Liver (tissue), 9 donors: Measurements from ENCODE around the gene TRIM65. TPM values are rescaled to one million over a fixed set of nuclear protein-coding genes. Genes with fewer than 3 reads are reported as not detected.
"Not testable (repeated sequence)": the region's sequence is repeated elsewhere in the genome, so short reads cannot be mapped to it uniquely, and the experiment has no call there.

Experiments
- DNase-seq: peaks from one replicate; pipeline ENCODE4 v3.0.0-alpha.2; 2017; ENCODE audit warnings: low spot score
- H3K27ac ChIP-seq, 2 donors: one replicate each; pipeline ENCODE4 v1.7.0; 2013; ENCODE audit warnings: inconsistent platforms in 2 of 2, low read length in 2 of 2, control low read depth in 1 of 2, low read depth in 1 of 2, mild to moderate bottlenecking in 1 of 2
- H3K27me3 ChIP-seq, 4 donors: one replicate each; pipeline versions ENCODE4 v1.6.1 to v1.7.0; 2013; ENCODE audit warnings: low read length in 3 of 4, inconsistent platforms in 1 of 4, mild to moderate bottlenecking in 1 of 4, moderate library complexity in 1 of 4; ENCODE audit not compliant: control insufficient read depth in 4 of 4, insufficient read depth in 4 of 4
- H3K36me3 ChIP-seq, 4 donors: one replicate each; pipeline versions ENCODE4 v1.6.1 to v1.7.0; 2013; ENCODE audit warnings: low read length in 3 of 4, mild to moderate bottlenecking in 3 of 4, low read depth in 1 of 4, moderate library complexity in 1 of 4; ENCODE audit not compliant: control insufficient read depth in 4 of 4, insufficient read depth in 3 of 4
- H3K4me1 ChIP-seq, 4 donors: one replicate each; pipeline versions ENCODE4 v1.6.1 to v1.7.0; 2013; ENCODE audit warnings: low read length in 3 of 4, mild to moderate bottlenecking in 3 of 4, moderate library complexity in 1 of 4; ENCODE audit not compliant: control insufficient read depth in 4 of 4, insufficient read depth in 4 of 4
- H3K4me3 ChIP-seq, 3 donors: one replicate each; pipeline versions ENCODE4 v1.6.1 to v1.7.0; 2013; ENCODE audit warnings: low read length in 3 of 3, control low read depth in 1 of 3, low read depth in 1 of 3, mild to moderate bottlenecking in 1 of 3
- H3K9ac ChIP-seq, 2 donors: one replicate each; pipeline ENCODE4 v1.7.0; 2013; ENCODE audit warnings: low read length in 2 of 2, mild to moderate bottlenecking in 2 of 2, moderate library complexity in 2 of 2, control low read depth in 1 of 2, low read depth in 1 of 2
- H3K9me3 ChIP-seq, 4 donors: one replicate each; pipeline versions ENCODE4 v1.6.1 to v1.7.0; 2013; ENCODE audit warnings: low read length in 3 of 4; ENCODE audit not compliant: control insufficient read depth in 4 of 4
- CTCF ChIP-seq: fragments of 150-350 bp; IDR thresholded peaks from 2 replicates; pipeline ENCODE4 v1.5.1; 2017; ENCODE audit warnings: improper control_type of control experiment, low read depth, low read length; ENCODE audit not compliant: missing input control
- EGR1 ChIP-seq, 2 donors: IDR thresholded peaks; 2 replicates each; pipeline ENCODE4 v1.6.1; 2016 to 2018; ENCODE audit warnings: antibody characterized with exemption in 2 of 2, low read depth in 2 of 2
- FOXA1 ChIP-seq: IDR thresholded peaks from 2 replicates; pipeline ENCODE4 v1.6.1; 2016; ENCODE audit warnings: antibody characterized with exemption
- FOXA2 ChIP-seq: IDR thresholded peaks from 2 replicates; pipeline ENCODE4 v1.6.1; 2016; ENCODE audit warnings: antibody characterized with exemption
- GABPA ChIP-seq, 2 donors: IDR thresholded peaks in 1 of 2; conservative IDR thresholded peaks in 1 of 2; 2 replicates each; pipeline ENCODE4 v1.6.1; 2016; ENCODE audit warnings: antibody characterized with exemption in 2 of 2, mild to moderate bottlenecking in 1 of 2, moderate library complexity in 1 of 2
- HNF4G ChIP-seq: IDR thresholded peaks from 2 replicates; pipeline ENCODE4 v1.6.1; 2016; ENCODE audit warnings: antibody characterized with exemption
- NR2F2 ChIP-seq: IDR thresholded peaks from 2 replicates; pipeline ENCODE4 v1.6.1; 2016; ENCODE audit warnings: antibody characterized with exemption
- RAD21 ChIP-seq, 2 donors: IDR thresholded peaks; 2 replicates each; pipeline ENCODE4 v1.6.1; 2016; ENCODE audit warnings: antibody characterized with exemption in 2 of 2, mild to moderate bottlenecking in 2 of 2
- REST ChIP-seq: IDR thresholded peaks from 2 replicates; pipeline ENCODE4 v1.6.1; 2016; ENCODE audit warnings: antibody characterized with exemption, mild to moderate bottlenecking
- RXRA ChIP-seq, 2 donors: IDR thresholded peaks; 2 replicates each; pipeline ENCODE4 v1.6.1; 2017 to 2018; ENCODE audit warnings: antibody characterized with exemption in 2 of 2, mild to moderate bottlenecking in 1 of 2
- SP1 ChIP-seq: IDR thresholded peaks from 2 replicates; pipeline ENCODE4 v1.6.1; 2018; ENCODE audit warnings: antibody characterized with exemption, mild to moderate bottlenecking
- YY1 ChIP-seq: IDR thresholded peaks from 2 replicates; pipeline ENCODE4 v1.6.1; 2016; ENCODE audit warnings: antibody characterized with exemption, mild to moderate bottlenecking
- ZBTB33 ChIP-seq: IDR thresholded peaks from 2 replicates; pipeline ENCODE4 v1.6.1; 2016; ENCODE audit warnings: antibody characterized with exemption
- WGBS: extraction: QIAGEN DNeasy Blood & Tissue Kit; methylation state at CpG from one replicate; pipeline ENCODE4 v1.1.7; 2013; 5-methylcytosine and 5-hydroxymethylcytosine counted together
- polyA plus RNA-seq, 2 donors: library from polyadenylated mRNA; stranded (reverse) in 1 of 2; unstranded in 1 of 2; fragments of 200-250 nt in 1 of 2; fragments of >200 nt in 1 of 2; fragmentation: Nextera tagmentation in 1 of 2; extraction: Ambion mirVana in 1 of 2; gene quantifications; one replicate each; pipeline versions ENCODE4 v1.2.1 to v1.2.3, GENCODE V29; 2013 to 2015
- total RNA-seq, 2 donors: library from RNA; depleted of rRNA; stranded (reverse); fragments of >200 nt; gene quantifications; one replicate each; pipeline ENCODE4 v1.2.3, GENCODE V29; 2014
- donor health status: healthy.
- donor health status: healthy.
- donor health status: healthy.
- donor health status: healthy.
- donor health status: healthy.

Gene TRIM65
- total and polyA plus RNA-seq, 4 donors = 1.5 to 8.6 (median 6.5) TPM

GRCh38 chr17:75872434-75873351 is 24.1 kb downstream of the TRIM65 start:
- WGBS = 72% methylated on average over 13 of the region's 13 CpGs
- DNase-seq = no peak
- Histone ChIP-seq H3K27me3 (no peaks in the 10 kb centered on the region), H3K9ac (no peak overlapping the region), H3K27ac (peak overlapping the region; percentile 51 to 68), H3K4me1 (peaks cover 12 to 28% (median 20%) of the 10 kb centered on the region in 4 donors), H3K36me3 (peaks cover 0 to 7% (median 3%) of the 10 kb centered on the region in 4 donors), H3K4me3 (no peak overlapping the region), H3K9me3 (no peaks in the 10 kb centered on the region)
- peak; percentile 38 for TF ChIP-seq SP1
- peak in 1 of 2 donors; percentile 8 for TF ChIP-seq RXRA (IDR thresholded peaks at IDR 0.05)
- no peak for TF ChIP-seq CTCF
- TF ChIP-seq RAD21 (IDR thresholded peaks at IDR 0.05) = no peak
- TF ChIP-seq REST = no peak
- TF ChIP-seq NR2F2 = peak; percentile 17

- not testable (repeated sequence) for H3K27ac ChIP-seq, H3K36me3 ChIP-seq, DNase-seq, H3K4me1 ChIP-seq, H3K9me3 ChIP-seq, H3K4me3 ChIP-seq, H3K9ac ChIP-seq, H3K27me3 ChIP-seq
- WGBS = 91% methylated on average over 10 of the region's 10 CpGs
Measured at GRCh38 chr17:75870228-75870627, 26.5 kb downstream of the TRIM65 start.

GRCh38 chr17:75869282-75870141 is 27.2 kb downstream of the TRIM65 start:
- WGBS = 78% methylated on average over 23 of the region's 23 CpGs
- no peak for TF ChIP-seq NR2F2
- no peak for TF ChIP-seq HNF4G
- no peak for TF ChIP-seq REST
- TF ChIP-seq EGR1 (IDR thresholded peaks at IDR 0.05; ENCODE audit: low read depth in 2 of 2) = no peak
- TF ChIP-seq FOXA2 = no peak
- no peak for TF ChIP-seq FOXA1
- no peak for TF ChIP-seq SP1
- TF ChIP-seq YY1 = no peak
- TF ChIP-seq ZBTB33 = no peak
- no peak for TF ChIP-seq GABPA (IDR thresholded peaks at IDR 0.05 in 1 of 2, conservative IDR thresholded peaks at IDR 0.05 in 1 of 2)
- no peak for TF ChIP-seq RAD21 (IDR thresholded peaks at IDR 0.05)

More at GRCh38 chr17:75869282-75870141, 27.2 kb downstream of the TRIM65 start:
- DNase-seq = no peak
- Histone ChIP-seq H3K36me3 (peaks cover 0 to 5% (median 2%) of the 10 kb centered on the region in 4 donors), H3K4me1 (peaks cover 0 to 4% (median 2%) of the 10 kb centered on the region in 4 donors), H3K9ac (no peak overlapping the region), H3K4me3 (no peak overlapping the region), H3K27ac (peak overlapping the region in 1 of 2 donors; percentile 21), H3K9me3 (no peaks in the 10 kb centered on the region), H3K27me3 (no peaks in the 10 kb centered on the region)
